ENCODE results near the gene ZMYND15.

DNA sequence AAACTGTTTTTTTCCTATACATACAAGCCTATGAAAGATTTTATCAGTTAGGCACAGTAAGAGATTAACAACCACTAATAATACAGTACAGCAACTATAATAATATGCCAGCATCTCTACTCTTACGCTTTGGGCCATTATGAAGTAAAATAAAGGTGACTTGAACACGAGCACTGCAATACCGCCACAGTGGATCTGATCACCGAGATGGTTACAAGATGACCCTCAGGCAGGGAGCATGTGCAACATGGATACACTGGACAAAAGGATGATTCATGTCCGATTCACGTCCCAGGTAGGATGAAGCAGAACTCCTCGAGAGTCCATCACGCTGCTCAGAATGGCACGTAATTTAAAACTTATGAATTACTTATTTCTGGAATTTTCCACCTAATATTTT lies 46.2 kb upstream of the ZMYND15 start:
- TF ChIP-seq CTCF (IDR thresholded peaks at IDR 0.05): no peak
- no peak for TF ChIP-seq EP300 (IDR thresholded peaks at IDR 0.05)
- no peak for TF ChIP-seq POLR2A (IDR thresholded peaks at IDR 0.05)
- TF ChIP-seq POLR2AphosphoS5 (IDR thresholded peaks at IDR 0.05): no peak
